ENCODE measurements around the gene CDK11B.

Gene CDK11B

DNA sequence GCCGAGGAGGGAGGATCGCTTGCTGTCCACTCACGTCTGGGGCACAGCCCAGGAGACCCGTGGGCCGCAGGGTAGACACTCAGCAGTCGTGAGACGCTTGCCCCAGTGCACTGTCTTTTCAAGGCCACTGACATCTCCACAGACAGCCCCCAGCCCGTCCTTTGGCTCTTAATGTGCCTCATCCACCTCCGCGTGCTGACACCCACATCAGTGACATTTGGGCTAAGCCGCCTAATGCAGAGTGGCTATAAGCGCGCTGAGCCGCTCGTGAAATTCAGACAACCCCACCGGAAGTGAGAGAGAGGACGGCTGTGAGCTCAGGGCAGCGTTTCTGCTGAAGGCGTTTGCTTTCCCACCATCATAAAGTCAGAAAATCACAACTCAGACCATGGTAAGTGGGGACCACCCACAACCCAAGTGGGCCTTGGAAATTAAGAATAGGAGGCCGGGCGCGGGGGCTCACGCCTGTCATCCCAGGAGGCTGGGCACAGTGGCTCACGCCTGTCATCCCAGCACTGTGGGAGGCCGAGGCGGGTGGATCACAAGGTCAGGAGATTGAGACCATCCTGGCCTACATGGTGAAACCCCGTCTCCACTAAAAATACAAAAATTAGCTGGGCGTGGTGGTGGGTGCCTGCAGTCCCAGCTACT is 25.4 kb upstream of the CDK11B start:
- H3K4me1 ChIP-seq (ENCODE audit: control insufficient read depth, low read length), result peaks cover 3% of the 10 kb centered on the region
- peaks cover 38% of the 10 kb centered on the region for H3K79me2 ChIP-seq (ENCODE audit: control insufficient read depth, low read length)
- H4K20me1 ChIP-seq (ENCODE audit: control insufficient read depth, insufficient read depth, low read depth, low read length), result no peaks in the 10 kb centered on the region
- TF ChIP-seq EZH2phosphoT487 (IDR thresholded peaks at IDR 0.05; ENCODE audit: borderline replicate concordance, low read length), result no peak
- TF ChIP-seq, protein P1, sequence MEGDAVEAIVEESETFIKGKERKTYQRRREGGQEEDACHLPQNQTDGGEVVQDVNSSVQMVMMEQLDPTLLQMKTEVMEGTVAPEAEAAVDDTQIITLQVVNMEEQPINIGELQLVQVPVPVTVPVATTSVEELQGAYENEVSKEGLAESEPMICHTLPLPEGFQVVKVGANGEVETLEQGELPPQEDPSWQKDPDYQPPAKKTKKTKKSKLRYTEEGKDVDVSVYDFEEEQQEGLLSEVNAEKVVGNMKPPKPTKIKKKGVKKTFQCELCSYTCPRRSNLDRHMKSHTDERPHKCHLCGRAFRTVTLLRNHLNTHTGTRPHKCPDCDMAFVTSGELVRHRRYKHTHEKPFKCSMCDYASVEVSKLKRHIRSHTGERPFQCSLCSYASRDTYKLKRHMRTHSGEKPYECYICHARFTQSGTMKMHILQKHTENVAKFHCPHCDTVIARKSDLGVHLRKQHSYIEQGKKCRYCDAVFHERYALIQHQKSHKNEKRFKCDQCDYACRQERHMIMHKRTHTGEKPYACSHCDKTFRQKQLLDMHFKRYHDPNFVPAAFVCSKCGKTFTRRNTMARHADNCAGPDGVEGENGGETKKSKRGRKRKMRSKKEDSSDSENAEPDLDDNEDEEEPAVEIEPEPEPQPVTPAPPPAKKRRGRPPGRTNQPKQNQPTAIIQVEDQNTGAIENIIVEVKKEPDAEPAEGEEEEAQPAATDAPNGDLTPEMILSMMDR (IDR thresholded peaks at IDR 0.05; ENCODE audit: low read depth, low read length, poor library complexity, severe bottlenecking), result no peak
- H3K9me2 ChIP-seq (replicated peaks; ENCODE audit: control insufficient read depth, low read length), result no peaks in the 10 kb centered on the region
- no peak overlapping the region for H3K27ac ChIP-seq (ENCODE audit: low read depth, low read length)
- no peak overlapping the region for H3K4me2 ChIP-seq (ENCODE audit: low read length)
- no peaks in the 10 kb centered on the region for H3F3A ChIP-seq (ENCODE audit: control insufficient read depth, insufficient read depth)
- H3K27me3 ChIP-seq (ENCODE audit: control insufficient read depth, low read length), result no peaks in the 10 kb centered on the region
- no peak overlapping the region for H3K4me3 ChIP-seq (ENCODE audit: low read length)
- no peaks in the 10 kb centered on the region for H3K36me3 ChIP-seq (ENCODE audit: control insufficient read depth, low read length)
- no peaks in the 10 kb centered on the region for H3K9me3 ChIP-seq (ENCODE audit: control insufficient read depth, insufficient read depth, low read length)

DNA sequence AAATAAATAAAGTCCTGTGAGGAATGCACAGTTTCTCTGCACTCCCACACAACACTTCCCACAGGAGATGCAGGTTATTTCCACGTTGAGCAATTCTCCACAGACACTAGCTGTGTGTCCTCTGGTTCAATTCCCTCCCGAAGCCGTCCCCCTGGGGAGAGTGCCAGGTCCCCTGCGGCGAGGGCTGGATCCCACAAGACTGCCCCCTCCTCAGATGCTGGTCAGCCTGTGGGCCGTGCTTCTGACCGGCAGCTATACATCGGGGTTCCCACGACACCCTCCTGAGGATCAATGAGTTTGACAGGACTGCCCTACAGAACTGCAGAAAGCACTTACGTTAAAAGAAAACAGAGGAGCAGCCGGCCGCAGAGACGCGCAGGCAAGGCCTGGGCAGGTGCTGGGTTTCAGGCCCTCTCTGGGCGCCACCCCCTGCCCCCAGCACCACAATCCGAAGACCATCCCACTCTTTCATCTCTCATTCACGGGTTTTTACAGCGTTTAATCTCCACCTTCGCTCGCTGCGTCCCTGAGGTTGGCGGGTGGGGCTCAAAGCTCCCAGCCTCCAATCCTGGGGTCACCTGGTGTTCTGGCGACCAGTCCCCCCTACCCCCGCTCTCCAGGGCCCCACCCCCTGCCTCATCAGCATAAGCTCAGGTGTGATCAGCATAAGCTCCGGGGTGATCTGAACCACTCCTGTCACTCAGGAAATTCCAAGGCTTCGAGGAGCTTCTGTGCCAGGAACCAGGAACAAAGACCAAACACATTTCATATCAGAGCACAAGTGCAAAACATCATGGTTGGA is 24.5 kb upstream of the CDK11B start:
- TF ChIP-seq EZH2phosphoT487 (IDR thresholded peaks at IDR 0.05; ENCODE audit: borderline replicate concordance, low read length), result no peak
- TF ChIP-seq, protein P1 (IDR thresholded peaks at IDR 0.05; ENCODE audit: low read depth, low read length, poor library complexity, severe bottlenecking), result no peak
- Histone ChIP-seq H3K4me2 (ENCODE audit: low read length) (no peak overlapping the region), H3K27me3 (ENCODE audit: control insufficient read depth, low read length) (no peaks in the 10 kb centered on the region), H3K27ac (ENCODE audit: low read depth, low read length) (no peak overlapping the region), H3K9me2 (replicated peaks; ENCODE audit: control insufficient read depth, low read length) (no peaks in the 10 kb centered on the region), H3K4me3 (ENCODE audit: low read length) (no peak overlapping the region), H3K79me2 (ENCODE audit: control insufficient read depth, low read length) (peaks cover 43% of the 10 kb centered on the region), H3K36me3 (ENCODE audit: control insufficient read depth, low read length) (no peaks in the 10 kb centered on the region), H3F3A (ENCODE audit: control insufficient read depth, insufficient read depth) (no peaks in the 10 kb centered on the region), H4K20me1 (ENCODE audit: control insufficient read depth, insufficient read depth, low read depth, low read length) (no peaks in the 10 kb centered on the region), H3K9me3 (ENCODE audit: control insufficient read depth, insufficient read depth, low read length) (no peaks in the 10 kb centered on the region), H3K4me1 (ENCODE audit: control insufficient read depth, low read length) (peaks cover 11% of the 10 kb centered on the region)

- TF ChIP-seq, protein P1 (IDR thresholded peaks at IDR 0.05; ENCODE audit: low read depth, low read length, poor library complexity, severe bottlenecking), result no peak
- no peak for TF ChIP-seq EZH2phosphoT487 (IDR thresholded peaks at IDR 0.05; ENCODE audit: borderline replicate concordance, low read length)
- Histone ChIP-seq H3K4me2 (ENCODE audit: low read length) (no peak overlapping the region), H3K36me3 (ENCODE audit: control insufficient read depth, low read length) (no peaks in the 10 kb centered on the region), H3K79me2 (ENCODE audit: control insufficient read depth, low read length) (peaks cover 34% of the 10 kb centered on the region), H3K4me1 (ENCODE audit: control insufficient read depth, low read length) (peaks cover 24% of the 10 kb centered on the region), H3F3A (ENCODE audit: control insufficient read depth, insufficient read depth) (no peaks in the 10 kb centered on the region; the same call in 1 of the 2 replicates), H4K20me1 (ENCODE audit: control insufficient read depth, insufficient read depth, low read depth, low read length) (no peaks in the 10 kb centered on the region), H3K27ac (ENCODE audit: low read depth, low read length) (no peak overlapping the region), H3K9me2 (replicated peaks; ENCODE audit: control insufficient read depth, low read length) (no peaks in the 10 kb centered on the region), H3K9me3 (ENCODE audit: control insufficient read depth, insufficient read depth, low read length) (no peaks in the 10 kb centered on the region), H3K27me3 (ENCODE audit: control insufficient read depth, low read length) (no peaks in the 10 kb centered on the region), H3K4me3 (ENCODE audit: low read length) (no peak overlapping the region)
Measured at GRCh38 chr1:1680912-1681273, 22.1 kb upstream of the CDK11B start.

All from DOHH2 (cell line).